Activated T-cell treated with anti-CD3 and anti-CD28 coated beads for 4 hours (primary cell): ENCODE data around the gene ARFRP1.

Experiments
- DNase-seq: peaks from one replicate; pipeline ENCODE4 v3.0.0-alpha.2; 2020

The ARFRP1 gene

GRCh38 chr20:63707558-63708300, at the start of gene ARFRP1, which contains the start of gene ZGPAT:
Gene ARFRP1 (minus strand): TSS chr20:63707976. CDS start chr20:63707091, 885 bp downstream.
Gene ZGPAT (plus strand): TSS chr20:63708039. CDS start chr20:63708581, 542 bp downstream.
- DNase-seq: peak; percentile 83

GRCh38 chr20:63756648-63756991, 48.8 kb upstream of the ARFRP1 start:
- DNase-seq: no peak

GRCh38 chr20:63755933-63756647, 48.3 kb upstream of the ARFRP1 start:
- no peak for DNase-seq

- no peak for DNase-seq
These were observed 46.2 kb upstream of the ARFRP1 start for GRCh38 chr20:63754008-63754407.

- DNase-seq: no peak
These were observed 45.6 kb upstream of the ARFRP1 start for GRCh38 chr20:63753381-63753780.

- no peak for DNase-seq
These were observed 44.8 kb upstream of the ARFRP1 start for GRCh38 chr20:63752411-63753101.

- DNase-seq: no peak
These were observed 43.9 kb upstream of the ARFRP1 start for GRCh38 chr20:63751471-63752271.

- DNase-seq: peak; percentile 50
These were observed 43.2 kb upstream of the ARFRP1 start for GRCh38 chr20:63750807-63751470.

- no peak for DNase-seq
These were observed 42.1 kb upstream of the ARFRP1 start for GRCh38 chr20:63749597-63750508.

- DNase-seq: no peak
These were observed 41.1 kb upstream of the ARFRP1 start for GRCh38 chr20:63748934-63749270.

GRCh38 chr20:63748070-63748933, 40.5 kb upstream of the ARFRP1 start:
- DNase-seq: no peak

GRCh38 chr20:63747622-63748069, 39.9 kb upstream of the ARFRP1 start:
- no peak for DNase-seq

- no peak for DNase-seq
These were observed 39.1 kb upstream of the ARFRP1 start for GRCh38 chr20:63746751-63747315.

GRCh38 chr20:63745961-63746731, 38.4 kb upstream of the ARFRP1 start:
- DNase-seq: no peak

- no peak for DNase-seq
These were observed 37.6 kb upstream of the ARFRP1 start for GRCh38 chr20:63745424-63745805.

- DNase-seq: no peak
These were observed 37.0 kb upstream of the ARFRP1 start for GRCh38 chr20:63744574-63745423.

GRCh38 chr20:63744158-63744557, 36.4 kb upstream of the ARFRP1 start:
- no peak for DNase-seq
